ENCODE data around the gene BMAL2.

DNA sequence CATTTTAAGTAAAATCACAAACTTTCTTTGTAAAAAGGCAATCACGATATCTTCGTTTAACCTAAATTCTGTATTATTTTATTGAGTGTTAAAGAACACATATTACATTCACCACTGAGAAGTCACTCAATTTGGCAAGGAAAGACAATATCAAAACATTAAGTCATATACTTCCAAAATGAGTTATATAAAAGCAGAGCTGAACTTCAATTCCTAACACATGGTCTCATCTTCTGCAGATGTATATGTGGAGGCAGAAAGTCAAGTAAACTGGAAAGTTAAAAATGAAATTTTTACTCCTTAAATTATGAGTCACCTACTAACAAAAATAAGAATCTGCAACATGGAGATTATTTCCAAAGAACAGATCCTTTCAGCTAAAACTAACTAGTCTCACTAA lies 28.7 kb downstream of the BMAL2 start:
- TF ChIP-seq, protein P1, sequence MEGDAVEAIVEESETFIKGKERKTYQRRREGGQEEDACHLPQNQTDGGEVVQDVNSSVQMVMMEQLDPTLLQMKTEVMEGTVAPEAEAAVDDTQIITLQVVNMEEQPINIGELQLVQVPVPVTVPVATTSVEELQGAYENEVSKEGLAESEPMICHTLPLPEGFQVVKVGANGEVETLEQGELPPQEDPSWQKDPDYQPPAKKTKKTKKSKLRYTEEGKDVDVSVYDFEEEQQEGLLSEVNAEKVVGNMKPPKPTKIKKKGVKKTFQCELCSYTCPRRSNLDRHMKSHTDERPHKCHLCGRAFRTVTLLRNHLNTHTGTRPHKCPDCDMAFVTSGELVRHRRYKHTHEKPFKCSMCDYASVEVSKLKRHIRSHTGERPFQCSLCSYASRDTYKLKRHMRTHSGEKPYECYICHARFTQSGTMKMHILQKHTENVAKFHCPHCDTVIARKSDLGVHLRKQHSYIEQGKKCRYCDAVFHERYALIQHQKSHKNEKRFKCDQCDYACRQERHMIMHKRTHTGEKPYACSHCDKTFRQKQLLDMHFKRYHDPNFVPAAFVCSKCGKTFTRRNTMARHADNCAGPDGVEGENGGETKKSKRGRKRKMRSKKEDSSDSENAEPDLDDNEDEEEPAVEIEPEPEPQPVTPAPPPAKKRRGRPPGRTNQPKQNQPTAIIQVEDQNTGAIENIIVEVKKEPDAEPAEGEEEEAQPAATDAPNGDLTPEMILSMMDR (IDR thresholded peaks at IDR 0.05) = no peak
- no peak for TF ChIP-seq POLR2A (IDR thresholded peaks at IDR 0.05)
- no peak for TF ChIP-seq EP300 (IDR thresholded peaks at IDR 0.05)
